Renal pelvis (tissue), 4 donors: ENCODE measurements around the gene CD6. TPM values are rescaled to one million over a fixed set of nuclear protein-coding genes. Genes with fewer than 3 reads are reported as not detected.
A peak's percentile ranks its signal among the peaks of the same experiment; 100 is the strongest.
"Not testable (repeated sequence)": the region's sequence is repeated elsewhere in the genome, so short reads cannot be mapped to it uniquely, and the experiment has no call there.

ENCODE experiments used
- DNase-seq: peaks from one replicate; pipeline ENCODE4 v3.0.0-alpha.2; 2013
- polyA plus RNA-seq, 3 donors: library from polyadenylated mRNA; unstranded; fragments of 120-200 nt; gene quantifications; one replicate each; pipeline ENCODE4 v1.2.1, GENCODE V29; 2013; ENCODE audit not compliant: insufficient read length in 3 of 3

The CD6 gene
- polyA plus RNA-seq, 3 donors: 1.1 to 2.5 (median 1.8) TPM

DNA sequence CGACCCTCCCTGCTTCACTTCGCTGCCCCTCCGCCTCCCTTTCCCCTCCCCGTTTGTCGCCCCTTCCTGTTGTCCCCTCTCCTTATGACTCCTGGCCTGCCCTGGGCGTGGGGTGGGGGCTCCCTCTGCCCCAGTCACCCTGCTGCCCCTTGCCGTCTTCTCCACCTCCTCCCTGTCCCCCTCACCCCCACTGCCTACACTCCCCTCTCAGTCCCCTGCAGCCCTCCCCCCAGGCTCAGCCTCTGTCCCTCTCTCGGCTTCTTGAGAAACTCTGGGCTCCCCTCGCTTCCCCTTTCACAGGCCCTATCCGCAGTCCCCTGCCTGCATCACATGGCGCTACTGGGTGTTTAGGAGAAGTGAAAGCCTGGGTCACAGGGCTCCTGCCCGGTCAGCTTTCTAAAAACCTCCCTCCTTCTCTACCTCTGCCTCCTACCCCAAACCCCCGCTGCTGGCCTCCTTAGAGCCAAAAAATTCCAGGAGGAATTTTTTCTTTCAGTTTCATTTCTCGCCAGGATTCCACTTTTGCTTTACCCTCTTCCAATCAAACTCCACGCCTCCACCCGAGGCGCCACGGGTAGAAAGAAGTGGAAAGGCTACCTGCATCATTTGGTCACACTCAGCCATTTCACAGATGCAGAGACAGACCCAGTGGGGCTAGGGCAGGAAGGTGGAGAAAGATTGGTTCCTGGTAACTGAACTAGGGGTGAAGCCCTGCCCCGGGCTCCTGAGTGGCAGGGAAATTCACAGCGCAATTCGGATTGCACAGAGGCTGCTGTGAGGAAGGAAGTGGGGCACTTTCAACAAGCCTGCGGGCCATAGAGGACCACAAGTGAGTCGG lies 19.4 kb upstream of the CD6 start, which contains the start of gene SLC15A3:
TSS of gene SLC15A3 (minus strand) at position 273 of the 838 bp plus-strand sequence. CDS start 625 bp downstream, outside the sequence.
- DNase-seq: peak; percentile 45

DNA sequence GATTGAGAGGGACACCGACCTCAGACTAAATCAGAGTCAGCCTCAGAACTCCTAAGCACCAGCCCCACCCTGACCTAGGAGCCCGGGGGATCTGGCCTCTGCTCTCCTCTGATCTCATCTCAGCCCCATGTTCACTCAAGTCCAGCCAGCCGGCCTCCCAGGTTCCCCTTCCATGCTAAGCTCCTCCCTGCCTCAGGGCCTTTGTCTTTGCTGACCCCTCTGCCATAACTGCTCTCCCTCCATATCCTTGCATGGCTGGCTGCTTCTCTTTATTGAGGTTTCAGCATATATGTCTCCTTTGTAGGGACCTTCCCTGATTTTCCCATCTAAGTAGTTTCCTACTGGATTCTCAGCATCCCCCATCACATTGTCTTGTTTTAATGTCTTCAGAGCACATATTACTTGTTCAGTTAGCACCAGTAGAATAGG lies 18.7 kb upstream of the CD6 start:
- no peak for DNase-seq

DNA sequence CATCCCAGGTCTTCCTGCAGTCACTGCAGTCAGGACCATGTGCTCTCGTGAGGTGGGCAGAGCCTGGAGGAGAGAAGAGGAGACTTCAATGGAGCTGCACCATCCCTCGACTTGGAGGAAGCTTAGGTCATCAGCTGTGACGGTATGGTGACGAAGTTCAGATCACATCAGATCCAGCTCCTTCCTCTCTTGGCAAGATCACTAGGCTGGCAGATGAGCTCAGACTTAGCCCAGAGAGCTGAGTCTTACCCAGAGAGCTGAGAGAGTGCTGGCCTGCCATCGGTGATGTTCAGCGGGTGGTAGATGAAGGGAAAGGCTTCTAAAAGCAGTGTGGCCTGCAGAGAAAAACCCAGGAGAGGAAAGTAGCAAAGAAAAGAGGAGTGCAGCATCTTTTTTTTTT lies 17.7 kb upstream of the CD6 start:
- DNase-seq: no peak

DNA sequence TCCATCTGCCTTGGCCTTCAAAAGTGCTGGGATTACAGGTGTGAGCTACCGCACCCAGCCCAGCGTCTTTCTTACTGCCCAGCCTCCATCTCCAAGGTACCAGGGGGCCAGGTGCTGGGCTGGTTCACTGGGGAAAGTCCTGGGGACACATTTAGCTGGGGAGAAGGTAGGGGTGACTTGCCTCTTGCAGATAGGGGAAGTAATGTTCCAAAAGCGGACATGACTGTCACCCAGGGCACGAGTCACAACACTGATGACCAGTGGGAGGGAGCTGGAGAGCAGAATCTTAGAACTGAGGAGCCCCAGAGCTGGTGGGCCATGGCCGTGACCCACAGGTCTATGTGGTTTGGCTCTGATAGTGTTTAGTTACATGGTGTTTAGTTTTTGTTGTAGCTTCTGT lies 17.1 kb upstream of the CD6 start:
- no peak for DNase-seq

DNA sequence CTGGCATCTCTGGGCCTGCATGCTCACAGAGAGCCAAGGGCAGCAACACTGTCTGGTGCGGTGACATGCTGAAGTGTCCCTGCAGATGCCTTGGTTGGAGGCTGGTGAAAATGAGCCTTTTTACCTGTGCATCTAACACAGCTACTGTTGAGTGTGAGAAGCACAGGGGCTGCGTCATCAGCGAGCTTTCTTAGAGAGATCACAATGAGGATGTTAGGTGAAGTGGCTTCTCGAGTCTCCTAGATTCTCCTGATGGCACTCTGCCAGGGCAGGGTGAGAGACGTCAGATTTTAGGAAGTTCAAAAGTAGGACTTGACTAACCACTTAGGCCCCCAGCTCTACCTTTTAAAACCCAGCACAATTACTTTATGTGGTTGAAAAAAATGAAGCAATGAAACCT lies 15.9 kb upstream of the CD6 start:
- no peak for DNase-seq

DNA sequence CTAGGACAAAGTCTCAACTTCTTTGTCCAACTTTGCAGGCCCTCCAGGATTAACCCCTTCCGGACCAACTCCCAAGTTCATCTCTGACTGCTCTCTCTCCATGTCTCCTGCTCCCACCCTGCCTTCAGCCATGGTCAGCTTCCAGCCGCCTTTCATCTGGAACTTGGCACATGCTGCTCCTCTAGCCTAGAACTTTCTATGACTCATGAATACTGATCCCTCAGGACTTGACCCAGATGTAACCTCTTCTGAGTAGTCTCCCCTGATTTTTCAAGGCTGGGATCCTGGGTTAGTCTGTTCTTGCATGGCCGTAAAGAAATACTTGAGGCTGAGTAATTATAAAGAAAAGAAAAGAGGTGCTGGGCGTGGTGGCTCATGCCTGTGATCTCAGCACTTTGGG lies 14.3 kb upstream of the CD6 start:
- no peak for DNase-seq

DNA sequence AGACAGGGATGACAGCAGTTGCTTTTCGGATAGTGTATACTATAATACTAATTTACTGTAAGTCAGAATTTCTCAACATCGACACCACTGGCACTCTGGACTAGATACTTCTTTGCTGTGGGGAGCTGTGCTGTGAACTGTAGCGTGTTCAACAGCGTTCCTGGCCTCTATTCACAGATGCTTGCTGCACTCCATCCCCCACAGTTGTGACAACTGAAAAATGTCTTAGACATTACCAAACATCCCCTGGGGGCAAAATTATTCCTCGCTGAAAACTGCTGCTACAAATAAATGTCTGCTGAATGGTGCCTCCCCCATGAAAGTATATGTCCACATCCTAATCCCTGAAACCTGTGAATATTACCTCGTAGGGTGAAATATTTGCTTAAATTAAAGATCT lies 12.0 kb upstream of the CD6 start:
- DNase-seq: no peak

DNA sequence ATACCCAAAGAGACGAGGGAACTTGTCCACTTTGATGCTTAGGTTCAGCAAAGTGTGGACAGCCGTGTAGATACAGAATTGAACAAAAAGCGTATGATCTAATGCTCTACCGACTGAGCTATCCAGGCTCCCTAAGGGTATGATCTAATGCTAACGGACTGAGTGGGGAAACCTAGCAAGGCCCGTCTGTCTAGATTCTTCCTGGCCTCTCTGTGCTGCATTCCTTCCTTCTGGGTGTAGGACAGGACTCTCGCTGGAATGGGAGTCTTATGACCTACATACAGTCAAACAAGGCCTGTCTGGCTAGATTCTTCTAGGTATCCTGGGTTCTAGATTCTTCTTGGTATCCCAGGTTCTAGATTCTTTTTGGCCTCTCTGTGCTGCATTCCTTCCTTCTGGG lies 11.1 kb upstream of the CD6 start:
- DNase-seq: no peak

DNA sequence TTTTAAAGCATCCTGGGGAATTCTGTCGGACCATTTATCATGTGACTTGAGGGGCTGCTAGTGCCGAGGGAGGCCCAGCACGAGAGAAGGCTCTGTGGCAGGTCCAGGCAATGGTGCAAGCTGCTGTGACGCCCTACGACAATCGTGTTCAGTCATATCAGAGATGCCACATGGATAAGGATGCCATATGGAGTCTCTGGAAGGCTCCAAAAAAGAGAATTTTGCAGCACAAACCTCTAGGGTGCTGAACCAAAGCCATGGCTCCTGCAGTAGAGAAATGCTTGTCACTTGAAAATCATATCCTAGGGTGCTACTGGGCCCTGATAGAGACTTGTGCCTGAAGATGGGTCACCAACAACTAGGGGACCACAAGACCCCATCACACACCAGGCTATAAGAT lies 6.7 kb upstream of the CD6 start:
- no peak for DNase-seq

DNA sequence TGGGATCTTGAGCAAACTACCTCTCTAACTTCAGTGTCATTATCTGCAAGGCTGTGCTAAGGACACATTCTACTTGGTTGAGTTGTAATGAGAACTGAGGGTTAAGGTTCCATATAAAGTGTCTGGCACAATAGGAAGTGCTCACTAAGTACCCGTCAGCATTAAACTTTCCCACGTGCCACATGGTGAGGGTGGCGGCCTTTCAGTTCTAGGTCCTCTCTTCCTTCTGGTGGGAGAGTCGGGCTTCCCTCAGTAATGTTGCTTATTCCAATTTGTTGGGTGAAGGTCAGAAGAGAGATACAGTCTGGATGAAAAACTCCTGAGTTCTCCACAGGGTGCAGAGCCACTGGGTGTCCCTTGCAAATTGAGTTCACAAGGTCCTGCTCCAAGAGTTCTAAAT lies 4.6 kb upstream of the CD6 start:
- no peak for DNase-seq

DNA sequence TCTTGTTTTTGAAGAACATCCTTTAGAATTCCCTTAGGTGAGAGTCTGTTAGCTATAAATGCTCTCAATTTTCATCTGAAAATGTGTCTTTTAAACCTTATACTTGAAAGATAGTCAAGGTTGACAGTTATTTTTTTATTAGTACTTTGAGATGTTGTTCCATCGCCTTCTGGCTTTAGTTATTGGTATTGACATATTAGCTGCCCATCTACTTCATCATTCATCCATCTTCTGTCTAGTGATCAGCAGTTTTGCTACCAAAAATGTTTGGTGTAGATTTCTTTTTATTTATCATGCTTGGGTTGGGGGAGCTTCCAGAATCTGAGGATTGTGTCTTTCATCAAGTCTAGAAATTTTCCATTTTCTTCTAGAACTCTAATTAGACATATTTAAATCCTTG lies 3.3 kb upstream of the CD6 start:
- DNase-seq: no peak

DNA sequence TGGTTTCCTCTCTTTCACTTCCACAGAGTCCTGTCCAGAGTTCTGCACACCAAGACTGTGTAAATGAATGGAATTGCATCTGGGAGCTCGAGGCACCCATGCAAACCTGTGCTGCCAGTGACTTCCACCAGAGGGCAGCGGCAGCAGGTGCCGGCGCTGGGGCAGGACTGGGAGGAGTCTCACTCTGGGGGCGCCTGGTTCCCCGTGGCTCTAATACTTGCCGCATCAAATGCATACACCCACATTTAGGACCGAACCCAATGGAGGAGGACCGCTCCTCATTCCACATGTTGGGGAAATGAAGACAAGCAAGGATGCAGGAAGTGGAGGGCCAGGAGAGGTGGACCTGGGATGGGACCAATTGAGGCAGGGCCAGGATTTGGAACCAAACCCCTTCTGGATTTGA lies 1.1 kb upstream of the CD6 start:
- DNase-seq: no peak

DNA sequence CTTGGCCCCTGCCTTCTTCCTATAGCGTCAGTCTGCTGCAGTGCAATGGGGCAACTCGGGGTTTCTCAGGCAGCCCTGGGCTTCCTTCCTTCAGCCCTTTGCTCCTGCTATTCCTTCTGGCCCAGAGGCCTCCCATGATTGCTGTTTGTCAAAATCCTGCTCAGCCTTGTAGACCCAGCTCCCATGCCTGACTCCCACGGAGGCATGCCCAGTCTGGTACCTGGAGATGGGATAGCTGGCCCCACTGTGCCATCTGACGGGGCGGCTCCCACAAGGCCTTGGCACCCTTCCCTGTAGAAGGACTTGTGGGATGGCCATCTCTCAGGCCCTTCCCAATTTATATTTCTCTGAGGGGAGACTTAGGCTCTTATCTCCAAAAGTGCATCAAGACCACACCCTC lies 590 bp upstream of the CD6 start:
- DNase-seq: no peak

DNA sequence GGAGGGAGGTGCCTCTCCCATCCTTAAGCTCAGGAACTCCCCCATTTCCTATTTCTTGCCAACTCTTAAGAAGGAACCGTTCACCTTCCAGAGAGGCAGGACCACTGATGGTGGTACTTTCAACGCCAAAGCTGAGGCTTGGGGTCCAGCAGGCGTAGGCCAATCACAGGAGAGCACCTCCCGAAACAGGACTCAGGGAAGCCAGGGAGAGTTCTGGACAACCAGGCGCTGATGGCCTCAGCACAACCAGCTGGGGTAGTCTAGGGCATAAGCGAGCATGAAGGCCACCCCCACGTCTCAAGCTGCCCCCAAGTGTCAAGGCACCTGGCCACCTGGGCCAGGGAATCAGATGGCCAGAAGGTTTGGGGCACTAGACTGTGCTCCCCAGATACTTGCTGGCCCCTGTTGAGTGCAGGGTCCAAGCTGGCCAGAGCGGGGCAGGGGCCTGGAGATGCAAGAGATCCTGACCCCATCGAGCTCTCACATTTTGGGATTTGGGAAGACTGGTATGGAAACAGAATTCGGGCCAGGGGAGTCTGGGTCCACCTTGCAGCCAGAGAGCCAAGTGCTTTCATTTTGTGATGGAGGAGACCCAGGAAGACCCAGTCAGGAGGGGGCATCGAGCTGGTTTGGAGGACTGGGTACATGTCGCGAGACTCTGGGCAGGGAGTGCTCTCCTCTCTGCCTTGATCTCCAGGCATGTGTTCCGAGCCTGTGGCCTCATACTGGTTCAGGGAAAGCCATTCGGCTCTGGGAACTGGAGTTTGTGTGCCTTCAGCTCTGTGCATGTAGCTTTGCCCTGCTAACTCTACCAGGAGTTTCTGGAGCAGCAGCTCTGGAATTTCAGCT lies 926 bp downstream of the CD6 start:
- DNase-seq: no peak

DNA sequence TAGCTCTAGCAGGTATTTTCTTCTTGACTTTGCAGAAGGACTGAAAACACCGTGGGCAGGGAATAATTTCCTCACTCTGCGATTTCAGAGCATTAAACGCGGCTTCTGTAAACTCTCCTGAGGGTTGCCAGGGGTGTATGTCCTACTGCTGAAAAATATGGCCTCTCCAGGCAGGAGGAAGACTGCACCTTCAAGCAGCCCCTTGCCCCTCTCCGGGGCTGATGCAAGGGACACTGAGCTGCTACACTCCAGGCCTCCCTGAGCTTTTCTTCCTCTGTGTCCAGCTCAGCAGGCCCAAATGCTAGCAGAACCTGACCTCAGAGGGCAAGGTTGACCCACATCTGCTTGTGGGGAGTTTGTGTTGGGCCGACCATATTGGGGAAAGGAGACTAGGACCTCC lies 2.2 kb downstream of the CD6 start:
- no peak for DNase-seq

DNA sequence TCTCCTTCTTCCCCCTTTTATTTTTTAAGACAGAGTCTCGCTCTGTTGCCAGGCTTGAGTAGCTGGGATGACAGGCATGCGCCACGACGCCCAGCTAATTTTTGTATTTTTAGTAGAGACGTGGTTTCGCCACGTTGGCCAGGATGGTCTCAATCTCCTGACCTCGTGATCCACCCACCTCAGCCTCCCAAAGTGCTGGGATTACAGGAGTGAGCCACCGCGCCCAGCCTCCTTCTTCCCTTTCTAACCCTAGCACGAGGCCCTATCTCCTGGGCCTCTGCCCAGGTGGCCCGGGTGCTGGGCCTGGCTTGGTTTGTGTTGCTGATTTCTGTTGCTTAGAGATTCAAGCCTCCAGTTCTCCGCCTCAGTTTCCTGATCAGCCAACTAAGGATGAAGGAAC lies 2.8 kb downstream of the CD6 start:
- not testable (repeated sequence) for DNase-seq

DNA sequence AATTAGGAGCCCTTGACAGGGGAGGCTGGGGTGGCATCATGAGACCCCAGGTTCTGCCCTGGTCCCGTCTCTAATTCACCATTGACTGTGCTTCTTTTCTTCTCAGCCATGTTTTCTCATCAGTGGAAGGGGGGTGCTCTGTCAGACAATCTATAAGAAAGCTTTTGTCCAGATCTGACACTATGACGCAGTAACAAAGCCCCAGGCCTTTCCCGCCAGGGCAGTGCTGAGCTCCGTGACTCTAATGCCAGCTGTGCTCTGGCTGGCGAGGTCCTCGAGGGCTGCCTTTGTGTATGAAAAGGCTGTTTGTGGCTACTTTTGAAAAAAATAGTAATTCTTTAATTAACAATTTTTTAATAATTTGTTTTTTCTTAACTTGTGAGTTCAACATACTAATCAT lies 3.2 kb downstream of the CD6 start:
- DNase-seq: no peak

DNA sequence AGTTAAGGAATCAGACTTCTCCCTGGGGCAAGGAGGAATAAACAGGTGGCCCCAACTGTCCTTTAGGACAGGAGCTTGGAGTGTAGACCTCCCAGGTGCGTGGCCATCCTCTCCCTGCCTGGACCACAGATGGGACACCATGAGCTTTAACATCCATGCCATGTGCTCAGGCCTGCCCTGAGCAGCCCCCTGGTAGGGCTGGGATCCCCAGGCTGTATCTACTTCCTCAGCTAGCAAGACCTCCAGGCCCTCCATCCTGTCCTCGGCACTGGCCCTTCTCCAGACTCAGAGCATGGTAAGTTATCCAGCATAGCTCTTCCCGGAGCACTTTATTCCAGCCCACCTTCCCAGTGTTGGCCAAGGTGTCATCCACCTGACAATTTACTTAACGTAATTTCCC lies 5.7 kb downstream of the CD6 start:
- no peak for DNase-seq

DNA sequence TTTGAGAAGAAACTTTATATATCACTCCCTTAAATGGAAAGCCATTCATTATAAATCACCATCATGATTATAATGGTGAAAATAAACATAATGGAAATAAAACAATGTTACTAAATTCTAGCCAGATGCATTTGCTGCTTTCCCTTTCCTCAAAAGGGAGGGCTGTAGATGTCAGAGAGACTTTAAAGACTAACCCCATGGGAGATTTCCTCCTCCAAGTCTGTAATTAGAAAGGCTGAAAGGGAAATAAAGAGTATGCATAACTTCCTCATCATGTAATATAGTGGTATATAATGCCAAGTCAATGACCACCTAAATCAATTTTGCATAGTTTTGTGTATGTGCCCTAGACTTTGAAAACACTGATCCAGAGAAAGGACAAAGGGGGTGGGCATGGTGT lies 6.4 kb downstream of the CD6 start:
- DNase-seq: no peak

DNA sequence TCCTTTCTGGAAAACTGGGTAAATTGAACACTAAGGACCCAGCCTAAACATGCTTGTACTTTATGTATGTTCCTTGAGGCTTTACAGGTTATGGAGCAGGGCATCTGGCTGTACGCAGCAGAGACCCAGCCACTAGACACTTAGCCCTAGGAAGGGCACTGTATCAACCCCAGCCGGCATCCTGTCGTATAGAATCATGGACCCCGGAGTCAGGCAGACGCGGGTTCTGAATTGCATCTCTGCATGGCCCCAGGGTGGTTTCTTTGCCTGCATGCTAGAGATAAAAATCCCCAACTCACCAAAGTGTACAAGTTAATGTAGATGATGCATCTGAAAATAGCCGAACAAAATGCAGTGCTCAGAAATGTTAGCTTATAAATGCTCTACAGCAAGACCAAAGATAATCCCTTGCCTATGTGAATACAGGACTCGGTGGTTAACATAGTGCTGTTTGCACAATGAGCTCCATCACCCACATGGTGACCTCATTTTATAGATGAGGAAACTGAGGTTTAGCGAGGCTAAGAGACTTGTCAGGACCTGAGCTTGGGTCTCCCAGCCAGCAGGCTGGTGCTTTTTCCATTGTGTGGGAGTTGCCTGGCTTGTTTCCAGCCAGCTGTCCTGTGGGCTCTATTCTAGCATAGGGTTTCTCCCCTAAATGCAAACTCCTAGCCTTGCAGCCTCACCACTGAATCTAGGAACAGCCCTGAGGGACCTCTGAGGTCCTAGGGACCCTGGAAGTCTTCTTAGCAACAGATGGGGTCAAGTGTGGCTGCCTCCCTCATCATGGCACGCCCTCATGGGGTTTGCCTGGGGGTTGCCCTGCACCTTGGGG lies 7.3 kb downstream of the CD6 start:
- no peak for DNase-seq

DNA sequence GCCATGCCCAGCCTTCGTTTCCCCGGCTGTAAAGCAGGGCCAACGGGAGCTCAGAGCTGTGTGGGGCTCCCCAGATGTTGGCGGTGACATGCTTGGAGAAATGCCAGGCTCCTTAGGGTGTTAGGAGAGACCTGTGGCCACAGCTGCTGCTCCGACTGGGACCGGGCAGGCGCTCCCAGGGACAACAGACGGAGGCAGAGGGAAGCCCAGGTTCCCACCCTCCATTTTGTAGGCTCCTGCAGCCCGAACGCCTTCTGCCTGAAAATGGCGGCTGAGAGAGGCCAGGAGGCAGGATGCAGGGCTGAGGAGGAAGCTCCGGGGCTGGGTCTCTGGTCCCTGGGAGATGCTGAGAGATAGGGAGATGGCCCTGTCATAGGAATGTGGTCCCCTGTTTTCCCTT lies 10.0 kb downstream of the CD6 start:
- no peak for DNase-seq

DNA sequence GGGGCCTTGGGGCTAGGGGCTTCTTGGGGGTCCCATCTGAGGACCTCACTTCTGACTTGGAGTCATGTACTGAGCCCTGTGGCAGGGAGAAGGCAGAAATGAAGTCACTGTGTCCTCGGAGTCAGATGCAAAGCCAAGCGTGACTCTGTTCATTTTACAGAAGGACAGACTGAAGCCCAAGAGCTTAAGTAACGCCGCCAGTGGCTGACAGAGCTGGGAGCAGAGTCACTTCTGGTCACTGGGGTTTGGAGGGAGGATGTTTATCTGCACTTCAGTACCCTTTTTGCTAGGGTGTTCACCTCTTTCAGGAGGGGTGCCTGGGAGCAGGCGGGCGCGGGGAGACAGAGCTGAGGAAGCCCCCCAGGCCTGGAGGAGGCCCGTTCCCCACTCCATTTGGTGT lies 10.7 kb downstream of the CD6 start:
- no peak for DNase-seq
